GM10266 (cell line): ENCODE results near the gene RGMA.
"Not testable (repeated sequence)": the region's sequence is repeated elsewhere in the genome, so short reads cannot be mapped to it uniquely, and the experiment has no call there.

Experiments used
- DNase-seq: peaks from one replicate; pipeline ENCODE4 v3.0.0; 2012; ENCODE audit errors: extremely low spot score
- TF ChIP-seq, protein P1 (sequence below): IDR thresholded peaks from 2 replicates; pipeline ENCODE4 v1.5.1; 2012; ENCODE audit warnings: mild to moderate bottlenecking, low read depth; ENCODE audit not compliant: control insufficient read depth, insufficient read depth; ENCODE audit errors: missing control alignments

RGMA gene

GRCh38 chr15:93043621-93044300 is 45.2 kb downstream of the RGMA start:
- TF ChIP-seq, protein P1, sequence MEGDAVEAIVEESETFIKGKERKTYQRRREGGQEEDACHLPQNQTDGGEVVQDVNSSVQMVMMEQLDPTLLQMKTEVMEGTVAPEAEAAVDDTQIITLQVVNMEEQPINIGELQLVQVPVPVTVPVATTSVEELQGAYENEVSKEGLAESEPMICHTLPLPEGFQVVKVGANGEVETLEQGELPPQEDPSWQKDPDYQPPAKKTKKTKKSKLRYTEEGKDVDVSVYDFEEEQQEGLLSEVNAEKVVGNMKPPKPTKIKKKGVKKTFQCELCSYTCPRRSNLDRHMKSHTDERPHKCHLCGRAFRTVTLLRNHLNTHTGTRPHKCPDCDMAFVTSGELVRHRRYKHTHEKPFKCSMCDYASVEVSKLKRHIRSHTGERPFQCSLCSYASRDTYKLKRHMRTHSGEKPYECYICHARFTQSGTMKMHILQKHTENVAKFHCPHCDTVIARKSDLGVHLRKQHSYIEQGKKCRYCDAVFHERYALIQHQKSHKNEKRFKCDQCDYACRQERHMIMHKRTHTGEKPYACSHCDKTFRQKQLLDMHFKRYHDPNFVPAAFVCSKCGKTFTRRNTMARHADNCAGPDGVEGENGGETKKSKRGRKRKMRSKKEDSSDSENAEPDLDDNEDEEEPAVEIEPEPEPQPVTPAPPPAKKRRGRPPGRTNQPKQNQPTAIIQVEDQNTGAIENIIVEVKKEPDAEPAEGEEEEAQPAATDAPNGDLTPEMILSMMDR = no peak
- no peak for DNase-seq

DNA sequence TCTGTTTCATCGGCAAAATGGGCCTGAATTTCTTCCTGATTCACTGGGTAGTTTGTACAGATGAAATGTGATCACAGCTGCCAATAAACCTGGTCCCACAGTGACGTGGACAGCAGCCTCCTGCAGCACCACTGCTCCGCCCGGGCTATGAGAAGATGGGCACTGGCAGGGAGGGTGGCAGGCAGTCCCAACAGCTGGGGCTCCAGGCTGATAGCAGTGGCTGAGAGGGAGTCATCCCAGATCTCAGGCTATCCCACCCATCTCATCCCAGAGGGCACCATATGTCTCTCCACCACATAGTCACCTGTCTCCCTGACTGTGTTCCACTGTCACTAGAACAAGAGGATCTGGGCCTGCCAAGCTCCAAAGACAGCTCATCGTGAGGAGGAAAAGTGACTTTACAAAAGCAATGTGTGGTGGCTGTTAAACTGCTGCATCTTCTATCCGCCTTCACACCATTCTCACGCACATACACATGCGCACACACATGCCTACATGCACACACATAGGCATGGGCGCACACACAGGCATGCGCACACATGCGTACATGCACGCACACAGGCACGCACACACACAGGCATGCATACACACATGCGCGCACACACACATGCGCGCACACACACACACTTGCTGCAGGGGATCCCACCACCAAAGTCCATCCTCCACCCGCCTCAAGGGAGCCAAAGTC is 46.2 kb downstream of the RGMA start:
- no peak for DNase-seq

DNA sequence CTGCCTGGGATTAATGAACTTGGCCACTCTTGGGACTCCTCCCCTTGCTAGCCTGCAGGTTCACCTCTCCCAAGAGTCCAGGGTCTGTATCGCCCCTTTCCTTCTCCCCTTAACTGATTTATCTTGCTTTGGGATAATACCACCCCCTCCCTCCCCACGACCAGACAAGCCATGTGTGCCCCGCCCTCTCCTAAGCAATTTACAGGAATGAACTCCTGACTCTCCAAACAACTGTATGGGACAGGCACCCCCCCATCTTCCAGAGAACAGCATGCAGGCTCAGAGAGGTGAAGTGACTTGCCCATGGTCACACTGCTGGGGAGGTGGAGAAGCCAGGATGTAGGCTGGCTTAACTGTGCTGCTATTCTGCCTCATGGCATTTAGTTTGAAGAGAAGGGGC is 46.8 kb downstream of the RGMA start:
- TF ChIP-seq, protein P1 = no peak

More for the DNA sequence above, 46.2 kb downstream of the RGMA start:
- TF ChIP-seq, protein P1 = no peak

DNA sequence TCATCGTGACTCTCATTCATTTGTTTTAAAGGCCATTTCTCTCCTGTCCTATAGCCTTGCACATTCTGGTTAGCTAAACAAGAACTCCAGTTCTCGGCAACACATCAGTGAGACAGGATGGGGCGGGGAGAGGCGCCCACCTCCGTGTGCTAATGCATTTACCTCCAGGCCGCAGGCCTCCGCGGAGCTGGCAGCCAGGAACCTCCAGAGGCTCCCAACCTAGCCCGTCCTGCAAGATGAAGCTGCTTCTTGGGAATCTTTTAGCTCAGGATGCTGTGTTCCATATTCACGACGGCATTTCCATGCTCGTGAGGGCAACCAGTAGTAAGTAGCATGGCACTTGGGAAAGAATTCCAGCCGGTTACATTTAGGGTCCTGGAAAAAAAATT is 47.9 kb downstream of the RGMA start:
- DNase-seq = no peak
- TF ChIP-seq, protein P1 = no peak

More for the DNA sequence above, 46.8 kb downstream of the RGMA start:
- DNase-seq = no peak

- DNase-seq = no peak
- TF ChIP-seq, protein P1 = no peak
These were observed 48.5 kb downstream of the RGMA start for GRCh38 chr15:93040288-93041158.

DNA sequence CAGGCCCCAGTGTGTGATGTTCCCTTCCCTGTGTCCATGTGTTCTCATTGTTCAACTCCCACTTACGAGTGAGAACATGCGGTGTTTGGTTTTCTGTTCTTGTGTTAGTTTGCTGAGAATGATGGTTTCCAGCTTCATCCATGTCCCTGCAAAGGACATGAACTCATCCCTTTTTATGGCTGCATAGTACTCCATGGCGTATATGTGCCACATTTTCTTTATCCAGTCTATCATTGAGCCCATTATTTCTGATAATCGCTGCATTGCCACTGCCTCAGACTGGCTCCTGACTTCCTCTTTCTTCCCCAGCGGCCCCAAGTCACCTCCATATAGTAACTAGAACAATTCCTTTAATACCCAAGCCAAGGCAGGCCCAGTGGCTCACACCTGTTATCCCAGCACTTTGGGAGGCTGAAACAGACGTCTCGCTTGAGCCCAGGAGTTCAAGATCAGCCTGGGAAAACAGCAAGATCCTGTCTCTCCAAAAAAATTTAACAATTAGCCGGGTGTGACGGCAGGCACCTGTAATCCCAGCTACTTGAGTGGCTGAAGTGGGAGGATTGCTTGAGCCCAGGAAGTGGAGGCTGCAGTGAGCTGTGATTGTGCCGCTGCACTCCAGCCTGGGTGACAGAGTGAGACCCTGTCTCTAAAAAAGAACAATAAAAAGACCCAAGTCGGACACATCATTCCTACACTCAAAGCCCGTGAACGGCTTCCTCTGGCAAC is 49.3 kb downstream of the RGMA start:
- DNase-seq = not testable (repeated sequence)
